HCT116 (cell line): ENCODE measurements around the gene KIF18A. TPM values are rescaled to one million over a fixed set of nuclear protein-coding genes. Genes with fewer than 3 reads are reported as not detected.

Source experiments
- ATAC-seq: fragments of 200-7000 bp; cut with Tn5 transposase; 2 replicates; pipeline ENCODE4 v1.9.1; 2020; ENCODE audit warnings: mild to moderate bottlenecking, moderate library complexity
- BruUV-seq: library from RNA; stranded (reverse); fragments of 400-500 nt; replicated peaks from 2 replicates; lab custom pipeline; 2021; lab: Mats Ljungman, UMichigan
- CTCF ChIA-PET: fragments of 300-600 bp; sonication (Branson Sonifier 250); formaldehyde crosslinking; loops from one replicate; lab custom pipeline; 2021; ENCODE audit warnings: antibody characterized with exemption; lab: Charles Lee
- POLR2A ChIA-PET: fragments of 300-600, 350-600 bp; sonication (Branson Sonifier 250); formaldehyde crosslinking; loops from one replicate; lab custom pipeline; 2021; ENCODE audit warnings: antibody characterized with exemption; lab: Charles Lee
- RAD21 ChIA-PET, 2 experiments: fragments of 300-600 bp; sonication (Branson Sonifier 250); formaldehyde crosslinking; loops; one replicate each; lab custom pipeline; 2023; ENCODE audit warnings: low total read pairs in 2 of 2; ENCODE audit not compliant: uncharacterized antibody in 2 of 2, unreplicated experiment in 2 of 2, low non-redundant PET in 1 of 2; lab: Charles Lee
- DNase-seq: peaks from one replicate; pipeline ENCODE4 v3.0.0-alpha.2; 2010; ENCODE audit warnings: low read depth, low spot score
- H2AFZ ChIP-seq: fragments of 200-600 bp; shearing (Covaris generic), sonication (generic); 2 replicates; pipeline ENCODE4 v1.6.1; 2017; ENCODE audit warnings: low read depth, mixed run types, mixed read lengths, antibody characterized with exemption, low read length; ENCODE audit not compliant: poor library complexity, severe bottlenecking
- H3K27ac ChIP-seq: 2 replicates; pipeline ENCODE4 v1.5.1; 2012; ENCODE audit warnings: low read depth, low read length
- H3K27me3 ChIP-seq: fragments of 200-600 bp; sonication (generic); 2 replicates; pipeline ENCODE4 v1.6.1; 2016; ENCODE audit warnings: mixed run types, low read length, mixed read lengths; ENCODE audit not compliant: insufficient read depth
- H3K36me3 ChIP-seq, 2 experiments: fragments of 200-500 bp in 1 of 2; fragments of 200-600 bp in 1 of 2; sonication (Bioruptor generic) in 1 of 2; sonication (generic) in 1 of 2; 2 replicates each; pipeline versions ENCODE4 v1.5.1 to v1.6.1; 2014 to 2016; ENCODE audit warnings: low read length in 2 of 2, inconsistent platforms in 1 of 2, mixed read lengths in 1 of 2, mixed run types in 1 of 2; ENCODE audit not compliant: insufficient read depth in 2 of 2, control insufficient read depth in 1 of 2
- H3K4me1 ChIP-seq, 2 experiments: fragments of 200-600 bp in 1 of 2; sonication (generic) in 1 of 2; 2 replicates each; pipeline versions ENCODE4 v1.5.1 to v1.6.1; 2012 to 2017; ENCODE audit warnings: low read length in 2 of 2, inconsistent platforms in 1 of 2, mild to moderate bottlenecking in 1 of 2, mixed read lengths in 1 of 2, mixed run types in 1 of 2, moderate library complexity in 1 of 2; ENCODE audit not compliant: insufficient read depth in 2 of 2, control insufficient read depth in 1 of 2
- H3K4me2 ChIP-seq: fragments of 200-600 bp; sonication (generic); 2 replicates; pipeline ENCODE4 v1.6.1; 2017; ENCODE audit warnings: mixed run types, low read length, mixed read lengths
- H3K4me3 ChIP-seq, 2 experiments: fragments of 200-600 bp in 1 of 2; sonication (generic) in 1 of 2; replicated peaks in 1 of 2; 2 replicates each; pipeline ENCODE4 v1.5.1; 2011 to 2016; ENCODE audit warnings: low read length in 2 of 2, control low read depth in 1 of 2, low read depth in 1 of 2, mild to moderate bottlenecking in 1 of 2, mixed read lengths in 1 of 2, mixed run types in 1 of 2
- H3K79me2 ChIP-seq: fragments of 200-600 bp; sonication (generic); 2 replicates; pipeline ENCODE4 v1.6.1; 2017; ENCODE audit warnings: mild to moderate bottlenecking, mixed run types, low read length, moderate library complexity, mixed read lengths; ENCODE audit not compliant: insufficient read depth
- H3K9ac ChIP-seq: fragments of 200-600 bp; sonication (generic); 2 replicates; pipeline ENCODE4 v1.6.1; 2016; ENCODE audit warnings: low read length, mixed read lengths
- H3K9me2 ChIP-seq: fragments of 200-600 bp; sonication (generic), shearing (Covaris generic); 2 replicates; pipeline ENCODE4 v1.6.1; 2017; ENCODE audit warnings: mixed run types, mild to moderate bottlenecking, moderate library complexity; ENCODE audit not compliant: insufficient read depth
- H3K9me3 ChIP-seq, 2 experiments: fragments of 200-500 bp in 1 of 2; fragments of 200-600 bp in 1 of 2; sonication (Bioruptor generic) in 1 of 2; sonication (generic) in 1 of 2; 2 replicates each; pipeline ENCODE4 v1.6.1; 2014 to 2017; ENCODE audit warnings: low read length in 2 of 2, mixed read lengths in 2 of 2, inconsistent platforms in 1 of 2, low read depth in 1 of 2, mild to moderate bottlenecking in 1 of 2, mixed run types in 1 of 2, moderate library complexity in 1 of 2; ENCODE audit not compliant: control insufficient read depth in 1 of 2, insufficient read depth in 1 of 2
- H4K20me1 ChIP-seq: fragments of 200-600 bp; sonication (generic), shearing (Covaris generic); 2 replicates; pipeline ENCODE4 v1.6.1; 2017; ENCODE audit warnings: mixed run types, mild to moderate bottlenecking, moderate library complexity; ENCODE audit not compliant: insufficient read depth
- CBX3 ChIP-seq: IDR thresholded peaks from 2 replicates; pipeline ENCODE4 v1.6.1; 2012; ENCODE audit warnings: low read depth
- CEBPB ChIP-seq: IDR thresholded peaks from 2 replicates; pipeline ENCODE4 v1.6.1; 2012; ENCODE audit warnings: low read depth
- JUND ChIP-seq: IDR thresholded peaks from 2 replicates; pipeline ENCODE4 v1.6.1; 2012
- POLR2A ChIP-seq: IDR thresholded peaks from 2 replicates; pipeline ENCODE4 v1.7.0; 2011; ENCODE audit warnings: borderline replicate concordance; ENCODE audit not compliant: insufficient read depth, insufficient read length; ENCODE audit errors: extremely low read depth
- POLR2AphosphoS5 ChIP-seq: IDR thresholded peaks from 2 replicates; pipeline ENCODE4 v1.6.1; 2011; ENCODE audit warnings: mild to moderate bottlenecking, low read depth, low read length, moderate library complexity
- SP1 ChIP-seq: IDR thresholded peaks from 2 replicates; pipeline ENCODE4 v1.6.1; 2012; ENCODE audit warnings: low read depth
- TCF7L2 ChIP-seq: IDR thresholded peaks from 2 replicates; pipeline ENCODE4 v1.7.0; 2011; ENCODE audit warnings: borderline replicate concordance, inconsistent platforms; ENCODE audit not compliant: insufficient read depth, insufficient read length; ENCODE audit errors: extremely low read depth
- intact Hi-C: fragments of 100-400 bp; cut with micrococcal nuclease; formaldehyde crosslinking; loops from 2 replicates; pipeline ENCODE4 v1.10.0; 2022
- total RNA-seq: library from RNA; stranded (reverse); gene quantifications from one replicate; pipeline ENCODE4 v1.2.1, GENCODE V29; 2021; ENCODE audit not compliant: unreplicated experiment
- TF ChIP-seq, protein P1 (sequence below): IDR thresholded peaks from 2 replicates; pipeline ENCODE4 v1.6.1; 2012; ENCODE audit warnings: low read depth
- TF ChIP-seq, protein P2 (sequence below), 3 experiments: fragments of 200-600 bp in 1 of 3; sonication (generic) in 1 of 3; IDR thresholded peaks in 2 of 3; conservative IDR thresholded peaks in 1 of 3; 2 replicates each; pipeline ENCODE4 v1.5.1; 2012 to 2017; ENCODE audit warnings: low read depth in 2 of 3, low read length in 2 of 3, antibody characterized with exemption in 1 of 3, borderline replicate concordance in 1 of 3, control low read depth in 1 of 3, mild to moderate bottlenecking in 1 of 3, mixed read lengths in 1 of 3, mixed run types in 1 of 3, moderate library complexity in 1 of 3; ENCODE audit not compliant: insufficient read depth in 1 of 3

Gene KIF18A
- total RNA-seq, 1 experiment from 2014 or later = 50.7 TPM

DNA sequence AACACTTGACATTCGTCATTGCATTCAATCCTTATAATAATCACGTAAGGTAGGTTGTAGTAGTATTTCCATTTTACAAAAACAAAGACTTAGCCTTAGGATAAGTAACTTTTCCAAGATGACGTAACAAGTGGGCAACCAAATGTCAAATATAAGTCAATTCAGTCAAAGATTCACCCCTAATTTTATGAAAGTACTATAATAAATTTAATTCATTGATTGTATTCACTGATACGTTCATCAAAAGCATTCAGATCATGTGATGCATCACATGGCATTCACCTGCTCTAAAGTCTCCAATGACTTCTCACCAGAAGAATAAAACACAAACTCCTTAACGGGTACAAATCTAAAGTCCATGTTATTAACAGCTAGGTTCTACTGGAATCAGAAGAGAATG lies 2.1 kb downstream of the KIF18A start:
- CTCF ChIA-PET = no interaction called here
- H3K79me2 ChIP-seq = peaks cover 96% of the 10 kb centered on the region
- no peak for DNase-seq
- no peak for ATAC-seq
- no peaks in the 10 kb centered on the region for H3K36me3 ChIP-seq
- no peaks in the 10 kb centered on the region for H3K9me3 ChIP-seq
- H3K9me2 ChIP-seq = no peaks in the 10 kb centered on the region
- H3K4me1 ChIP-seq = peaks cover 21 to 38% of the 10 kb centered on the region in 2 experiments
- TF ChIP-seq, protein P1, sequence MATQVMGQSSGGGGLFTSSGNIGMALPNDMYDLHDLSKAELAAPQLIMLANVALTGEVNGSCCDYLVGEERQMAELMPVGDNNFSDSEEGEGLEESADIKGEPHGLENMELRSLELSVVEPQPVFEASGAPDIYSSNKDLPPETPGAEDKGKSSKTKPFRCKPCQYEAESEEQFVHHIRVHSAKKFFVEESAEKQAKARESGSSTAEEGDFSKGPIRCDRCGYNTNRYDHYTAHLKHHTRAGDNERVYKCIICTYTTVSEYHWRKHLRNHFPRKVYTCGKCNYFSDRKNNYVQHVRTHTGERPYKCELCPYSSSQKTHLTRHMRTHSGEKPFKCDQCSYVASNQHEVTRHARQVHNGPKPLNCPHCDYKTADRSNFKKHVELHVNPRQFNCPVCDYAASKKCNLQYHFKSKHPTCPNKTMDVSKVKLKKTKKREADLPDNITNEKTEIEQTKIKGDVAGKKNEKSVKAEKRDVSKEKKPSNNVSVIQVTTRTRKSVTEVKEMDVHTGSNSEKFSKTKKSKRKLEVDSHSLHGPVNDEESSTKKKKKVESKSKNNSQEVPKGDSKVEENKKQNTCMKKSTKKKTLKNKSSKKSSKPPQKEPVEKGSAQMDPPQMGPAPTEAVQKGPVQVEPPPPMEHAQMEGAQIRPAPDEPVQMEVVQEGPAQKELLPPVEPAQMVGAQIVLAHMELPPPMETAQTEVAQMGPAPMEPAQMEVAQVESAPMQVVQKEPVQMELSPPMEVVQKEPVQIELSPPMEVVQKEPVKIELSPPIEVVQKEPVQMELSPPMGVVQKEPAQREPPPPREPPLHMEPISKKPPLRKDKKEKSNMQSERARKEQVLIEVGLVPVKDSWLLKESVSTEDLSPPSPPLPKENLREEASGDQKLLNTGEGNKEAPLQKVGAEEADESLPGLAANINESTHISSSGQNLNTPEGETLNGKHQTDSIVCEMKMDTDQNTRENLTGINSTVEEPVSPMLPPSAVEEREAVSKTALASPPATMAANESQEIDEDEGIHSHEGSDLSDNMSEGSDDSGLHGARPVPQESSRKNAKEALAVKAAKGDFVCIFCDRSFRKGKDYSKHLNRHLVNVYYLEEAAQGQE = no peak
- TF ChIP-seq SP1 = no peak
- peak; percentile 10; the same call in 1 of the 2 replicates for TF ChIP-seq JUND
- TF ChIP-seq CBX3 = no peak
- no peak for TF ChIP-seq POLR2A
- no peak for TF ChIP-seq TCF7L2
- no peak for TF ChIP-seq POLR2AphosphoS5
- TF ChIP-seq, protein P2, sequence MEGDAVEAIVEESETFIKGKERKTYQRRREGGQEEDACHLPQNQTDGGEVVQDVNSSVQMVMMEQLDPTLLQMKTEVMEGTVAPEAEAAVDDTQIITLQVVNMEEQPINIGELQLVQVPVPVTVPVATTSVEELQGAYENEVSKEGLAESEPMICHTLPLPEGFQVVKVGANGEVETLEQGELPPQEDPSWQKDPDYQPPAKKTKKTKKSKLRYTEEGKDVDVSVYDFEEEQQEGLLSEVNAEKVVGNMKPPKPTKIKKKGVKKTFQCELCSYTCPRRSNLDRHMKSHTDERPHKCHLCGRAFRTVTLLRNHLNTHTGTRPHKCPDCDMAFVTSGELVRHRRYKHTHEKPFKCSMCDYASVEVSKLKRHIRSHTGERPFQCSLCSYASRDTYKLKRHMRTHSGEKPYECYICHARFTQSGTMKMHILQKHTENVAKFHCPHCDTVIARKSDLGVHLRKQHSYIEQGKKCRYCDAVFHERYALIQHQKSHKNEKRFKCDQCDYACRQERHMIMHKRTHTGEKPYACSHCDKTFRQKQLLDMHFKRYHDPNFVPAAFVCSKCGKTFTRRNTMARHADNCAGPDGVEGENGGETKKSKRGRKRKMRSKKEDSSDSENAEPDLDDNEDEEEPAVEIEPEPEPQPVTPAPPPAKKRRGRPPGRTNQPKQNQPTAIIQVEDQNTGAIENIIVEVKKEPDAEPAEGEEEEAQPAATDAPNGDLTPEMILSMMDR (IDR thresholded peaks at IDR 0.05 in 2 of 3, conservative IDR thresholded peaks at IDR 0.05 in 1 of 3; ENCODE audit: borderline replicate concordance in 1 of 3, insufficient read depth in 1 of 3, low read depth in 2 of 3, low read length in 2 of 3) = no peak
- TF ChIP-seq CEBPB = no peak
- TF ChIP-seq, all 23 proteins: peak for 1
- Histone ChIP-seq H3K27ac (no peak overlapping the region), H3K4me2 (peak overlapping the region; percentile 77), H2AFZ (no peak overlapping the region), H3K9ac (no peak overlapping the region), H3K4me3 (peak overlapping the region in 1 of 2 experiments; percentile 78; a peak in 2 of 4 replicates), H4K20me1 (no peaks in the 10 kb centered on the region), H3K27me3 (no peaks in the 10 kb centered on the region)
- intact Hi-C loops = loop anchor here (5.0 to 10.0 kb wide), 2 partner anchors 171 to 389 kb away; no protein-coding TSS in a partner anchor
- RAD21 ChIA-PET = no interaction called here
- BruUV-seq = no TSS peak
- POLR2A ChIA-PET = no interaction called here
